GM21619 (cell line): ENCODE data around the gene RASSF3.
A peak's percentile ranks its signal among the peaks of the same experiment; 100 is the strongest.
"Not testable (repeated sequence)": the region's sequence is repeated elsewhere in the genome, so short reads cannot be mapped to it uniquely, and the experiment has no call there.

Source experiments
- ATAC-seq: cut with Tn5 transposase; IDR thresholded peaks from one replicate; pipeline ENCODE4 v1.9.1; 2021; ENCODE audit not compliant: unreplicated experiment

Gene RASSF3

GRCh38 chr12:64595863-64596793, 14.2 kb upstream of the RASSF3 start:
- ATAC-seq: no peak

- ATAC-seq: no peak
Observed at GRCh38 chr12:64598831-64599230, 11.5 kb upstream of the RASSF3 start.

GRCh38 chr12:64600164-64600561, 10.1 kb upstream of the RASSF3 start:
- ATAC-seq: no peak

- ATAC-seq: no peak
Observed at GRCh38 chr12:64603183-64603841, 7.0 kb upstream of the RASSF3 start.

GRCh38 chr12:64608901-64609535, 1.3 kb upstream of the RASSF3 start:
- peak; percentile 26 for ATAC-seq

- no peak for ATAC-seq
Observed at GRCh38 chr12:64609536-64610078, 688 bp upstream of the RASSF3 start.

- ATAC-seq: peak; percentile 53
Observed at GRCh38 chr12:64610660-64611340, 505 bp downstream of the RASSF3 start.

- ATAC-seq: no peak
Observed at GRCh38 chr12:64611341-64612284, 1.3 kb downstream of the RASSF3 start.

- ATAC-seq: no peak
Observed at GRCh38 chr12:64612843-64613242, 2.5 kb downstream of the RASSF3 start.

GRCh38 chr12:64613775-64614398, 3.6 kb downstream of the RASSF3 start:
- ATAC-seq: not testable (repeated sequence)

- no peak for ATAC-seq
Observed at GRCh38 chr12:64616201-64616600, 5.9 kb downstream of the RASSF3 start.

GRCh38 chr12:64618953-64619590, 8.8 kb downstream of the RASSF3 start:
- ATAC-seq: peak; percentile 54

GRCh38 chr12:64621257-64621942, 11.1 kb downstream of the RASSF3 start:
- ATAC-seq: peak; percentile 60

- no peak for ATAC-seq
Observed at GRCh38 chr12:64624035-64624434, 13.7 kb downstream of the RASSF3 start.

GRCh38 chr12:64625243-64626077, 15.2 kb downstream of the RASSF3 start:
- peak; percentile 49 for ATAC-seq

GRCh38 chr12:64626588-64626987, 16.3 kb downstream of the RASSF3 start:
- ATAC-seq: not testable (repeated sequence)

GRCh38 chr12:64627771-64628170, 17.5 kb downstream of the RASSF3 start:
- no peak for ATAC-seq
